DOHH2 (cell line): ENCODE measurements around the gene IL1RAPL1.

Experiments used
- H3F3A ChIP-seq: fragments of 200-600 bp; sonication (generic), shearing (Covaris generic); 2 replicates; pipeline ENCODE4 v1.6.0; 2016; ENCODE audit warnings: antibody characterized with exemption, mild to moderate bottlenecking; ENCODE audit not compliant: control insufficient read depth, insufficient read depth
- H3K27ac ChIP-seq: fragments of 200-600 bp; sonication (generic); 2 replicates; pipeline ENCODE4 v1.5.1; 2014; ENCODE audit warnings: low read depth, mild to moderate bottlenecking, low read length, moderate library complexity
- H3K27me3 ChIP-seq: fragments of 200-600 bp; sonication (generic); 2 replicates; pipeline ENCODE4 v1.6.1; 2014; ENCODE audit warnings: mild to moderate bottlenecking, low read length, mixed read lengths; ENCODE audit not compliant: control insufficient read depth
- H3K36me3 ChIP-seq: fragments of 200-600 bp; sonication (generic); 2 replicates; pipeline ENCODE4 v1.6.1; 2014; ENCODE audit warnings: mild to moderate bottlenecking, low read length, moderate library complexity, mixed read lengths; ENCODE audit not compliant: control insufficient read depth
- H3K4me1 ChIP-seq: fragments of 200-600 bp; sonication (generic); 2 replicates; pipeline ENCODE4 v1.6.1; 2014; ENCODE audit warnings: mild to moderate bottlenecking, low read length, mixed read lengths; ENCODE audit not compliant: control insufficient read depth
- H3K4me2 ChIP-seq: fragments of 200-600 bp; sonication (generic); 2 replicates; pipeline ENCODE4 v1.6.0; 2014; ENCODE audit warnings: mild to moderate bottlenecking, low read length, moderate library complexity
- H3K4me3 ChIP-seq: fragments of 200-600 bp; sonication (generic); 2 replicates; pipeline ENCODE4 v1.5.1; 2014; ENCODE audit warnings: mild to moderate bottlenecking, low read length, mixed read lengths
- H3K79me2 ChIP-seq: fragments of 200-600 bp; sonication (generic); 2 replicates; pipeline ENCODE4 v1.6.1; 2014; ENCODE audit warnings: mild to moderate bottlenecking, low read length, mixed read lengths; ENCODE audit not compliant: control insufficient read depth
- H3K9me2 ChIP-seq: fragments of 200-600 bp; sonication (generic); replicated peaks from 2 replicates; pipeline ENCODE4 v1.6.1; 2014; ENCODE audit warnings: mild to moderate bottlenecking, low read length, mixed read lengths; ENCODE audit not compliant: control insufficient read depth
- H3K9me3 ChIP-seq: fragments of 200-600 bp; sonication (generic); 2 replicates; pipeline ENCODE4 v1.6.1; 2014; ENCODE audit warnings: antibody characterized with exemption, low read length, mixed read lengths; ENCODE audit not compliant: control insufficient read depth, insufficient read depth
- H4K20me1 ChIP-seq: fragments of 200-600 bp; sonication (generic); 2 replicates; pipeline ENCODE4 v1.6.0; 2014; ENCODE audit warnings: low read depth, mild to moderate bottlenecking, antibody characterized with exemption, low read length, moderate library complexity; ENCODE audit not compliant: control insufficient read depth, insufficient read depth
- CTCF ChIP-seq: fragments of 200-600 bp; sonication (generic); IDR thresholded peaks from one replicate; pipeline ENCODE4 v1.5.1; 2014; ENCODE audit warnings: antibody characterized with exemption, mild to moderate bottlenecking, low read depth, low read length; ENCODE audit not compliant: poor library complexity, severe bottlenecking
- EZH2phosphoT487 ChIP-seq: fragments of 200-600 bp; sonication (generic); IDR thresholded peaks from 2 replicates; pipeline ENCODE4 v1.6.1; 2017; ENCODE audit warnings: borderline replicate concordance, mild to moderate bottlenecking, antibody characterized with exemption, low read length, moderate library complexity, mixed read lengths

IL1RAPL1 gene

GRCh38 chrX:29242856-29243255 is 655.6 kb downstream of the IL1RAPL1 start:
- Histone ChIP-seq H3K4me3 (no peak overlapping the region), H3K27ac (no peak overlapping the region), H3K9me3 (no peaks in the 10 kb centered on the region), H3K27me3 (no peaks in the 10 kb centered on the region), H3K4me1 (no peaks in the 10 kb centered on the region), H3K36me3 (no peaks in the 10 kb centered on the region), H3K79me2 (no peaks in the 10 kb centered on the region), H3K4me2 (no peak overlapping the region), H3K9me2 (no peaks in the 10 kb centered on the region), H3F3A (no peaks in the 10 kb centered on the region), H4K20me1 (no peaks in the 10 kb centered on the region)
- TF ChIP-seq EZH2phosphoT487 (no peak), CTCF (no peak)

GRCh38 chrX:29243942-29244341 is 656.7 kb downstream of the IL1RAPL1 start:
- TF ChIP-seq CTCF (no peak), EZH2phosphoT487 (no peak)
- H3K9me3 ChIP-seq: no peaks in the 10 kb centered on the region
- no peaks in the 10 kb centered on the region for H3K27me3 ChIP-seq
- no peaks in the 10 kb centered on the region for H3K9me2 ChIP-seq
- H3K4me3 ChIP-seq: no peak overlapping the region
- no peaks in the 10 kb centered on the region for H3K36me3 ChIP-seq
- H3K79me2 ChIP-seq: no peaks in the 10 kb centered on the region
- no peak overlapping the region for H3K4me2 ChIP-seq
- no peaks in the 10 kb centered on the region for H3K4me1 ChIP-seq
- H3K27ac ChIP-seq: no peak overlapping the region
- H3F3A ChIP-seq: no peaks in the 10 kb centered on the region
- H4K20me1 ChIP-seq: no peaks in the 10 kb centered on the region

GRCh38 chrX:29254515-29254914 is 667.3 kb downstream of the IL1RAPL1 start:
- no peak for TF ChIP-seq CTCF
- TF ChIP-seq EZH2phosphoT487: no peak
- no peaks in the 10 kb centered on the region for H3K4me1 ChIP-seq
- H3K36me3 ChIP-seq: no peaks in the 10 kb centered on the region
- H4K20me1 ChIP-seq: no peaks in the 10 kb centered on the region
- no peaks in the 10 kb centered on the region for H3F3A ChIP-seq
- no peak overlapping the region for H3K27ac ChIP-seq
- no peaks in the 10 kb centered on the region for H3K79me2 ChIP-seq
- H3K4me2 ChIP-seq: no peak overlapping the region
- H3K9me3 ChIP-seq: no peaks in the 10 kb centered on the region
- no peak overlapping the region for H3K4me3 ChIP-seq
- no peaks in the 10 kb centered on the region for H3K27me3 ChIP-seq
- no peaks in the 10 kb centered on the region for H3K9me2 ChIP-seq

- H3K36me3 ChIP-seq: no peaks in the 10 kb centered on the region
- H3F3A ChIP-seq: no peaks in the 10 kb centered on the region
- no peak overlapping the region for H3K4me3 ChIP-seq
- H3K27ac ChIP-seq: no peak overlapping the region
- no peaks in the 10 kb centered on the region for H3K9me2 ChIP-seq
- no peaks in the 10 kb centered on the region for H3K27me3 ChIP-seq
- no peak for TF ChIP-seq CTCF
- TF ChIP-seq EZH2phosphoT487: no peak
- H3K79me2 ChIP-seq: no peaks in the 10 kb centered on the region
- no peaks in the 10 kb centered on the region for H3K9me3 ChIP-seq
- no peaks in the 10 kb centered on the region for H3K4me1 ChIP-seq
- H4K20me1 ChIP-seq: no peaks in the 10 kb centered on the region
- H3K4me2 ChIP-seq: no peak overlapping the region
Observed at GRCh38 chrX:29257521-29257920, 670.3 kb downstream of the IL1RAPL1 start.
